PC-9 (cell line): ENCODE results near the gene SMARCA2.

Experiments used
- CTCF ChIP-seq: fragments of 200-600 bp; sonication (generic); conservative IDR thresholded peaks from 2 replicates; pipeline ENCODE4 v1.6.1; 2017; ENCODE audit warnings: mixed run types, antibody characterized with exemption, mild to moderate bottlenecking, moderate library complexity
- EZH2 ChIP-seq: fragments of 200-600 bp; sonication (generic); IDR thresholded peaks from 2 replicates; pipeline ENCODE4 v1.8.0; 2017; ENCODE audit warnings: antibody characterized with exemption, low read depth

DNA sequence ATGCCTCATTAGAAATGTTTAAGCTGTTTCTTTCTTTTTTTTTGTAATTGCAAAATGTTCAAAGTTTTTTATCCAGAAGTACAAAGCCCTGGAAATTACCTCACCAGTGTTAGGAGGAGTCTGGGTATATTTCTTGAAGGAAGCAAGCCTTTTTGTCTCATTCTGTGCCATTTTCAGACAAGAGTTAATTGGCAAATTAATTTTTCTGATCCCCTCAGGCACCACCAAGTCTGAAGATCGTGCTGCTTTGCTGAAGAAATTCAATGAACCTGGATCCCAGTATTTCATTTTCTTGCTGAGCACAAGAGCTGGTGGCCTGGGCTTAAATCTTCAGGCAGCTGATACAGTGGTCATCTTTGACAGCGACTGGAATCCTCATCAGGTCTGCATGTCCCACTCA lies 94.9 kb downstream of the SMARCA2 start:
- TF ChIP-seq CTCF (no peak), EZH2 (no peak)
